PC-3 (cell line): Measurements from ENCODE around the gene CRY1.

Experiments used
- EZH2 ChIP-seq: fragments of 300-600 bp; sonication (generic); IDR thresholded peaks from one replicate; pipeline ENCODE4 v1.6.1; 2017; ENCODE audit warnings: antibody characterized with exemption, mild to moderate bottlenecking, low read length; ENCODE audit not compliant: unreplicated experiment
- EZH2phosphoT487 ChIP-seq: fragments of 300-600 bp; sonication (generic); IDR thresholded peaks from 2 replicates; pipeline ENCODE4 v1.6.1; 2018; ENCODE audit warnings: mild to moderate bottlenecking, antibody characterized with exemption, low read length, borderline replicate concordance
- TF ChIP-seq, protein P1 (sequence below): fragments of 300-600 bp; sonication (generic); conservative IDR thresholded peaks from 2 replicates; pipeline ENCODE4 v1.5.1; 2017; ENCODE audit warnings: antibody characterized with exemption, low read depth, mild to moderate bottlenecking, low read length

DNA sequence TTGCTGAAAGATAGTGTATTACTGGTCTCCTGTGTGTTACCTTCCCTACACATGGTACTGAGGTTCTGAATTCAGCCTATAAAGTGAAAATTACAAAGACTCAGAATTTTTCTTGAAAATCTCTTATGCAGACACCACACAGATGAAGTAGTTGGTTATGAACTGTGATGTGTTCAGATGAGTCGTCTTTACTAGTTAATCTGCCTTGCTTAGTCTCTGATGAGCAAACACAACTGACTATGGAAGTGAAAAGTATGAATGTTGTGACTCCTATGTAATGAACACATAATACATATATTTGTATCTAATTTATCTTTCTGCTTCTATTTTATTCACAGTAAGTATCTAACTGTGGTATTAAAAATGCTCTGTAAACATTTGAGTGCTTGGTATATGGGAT, 111.1 kb downstream of the CRY1 start:
- TF ChIP-seq, protein P1, sequence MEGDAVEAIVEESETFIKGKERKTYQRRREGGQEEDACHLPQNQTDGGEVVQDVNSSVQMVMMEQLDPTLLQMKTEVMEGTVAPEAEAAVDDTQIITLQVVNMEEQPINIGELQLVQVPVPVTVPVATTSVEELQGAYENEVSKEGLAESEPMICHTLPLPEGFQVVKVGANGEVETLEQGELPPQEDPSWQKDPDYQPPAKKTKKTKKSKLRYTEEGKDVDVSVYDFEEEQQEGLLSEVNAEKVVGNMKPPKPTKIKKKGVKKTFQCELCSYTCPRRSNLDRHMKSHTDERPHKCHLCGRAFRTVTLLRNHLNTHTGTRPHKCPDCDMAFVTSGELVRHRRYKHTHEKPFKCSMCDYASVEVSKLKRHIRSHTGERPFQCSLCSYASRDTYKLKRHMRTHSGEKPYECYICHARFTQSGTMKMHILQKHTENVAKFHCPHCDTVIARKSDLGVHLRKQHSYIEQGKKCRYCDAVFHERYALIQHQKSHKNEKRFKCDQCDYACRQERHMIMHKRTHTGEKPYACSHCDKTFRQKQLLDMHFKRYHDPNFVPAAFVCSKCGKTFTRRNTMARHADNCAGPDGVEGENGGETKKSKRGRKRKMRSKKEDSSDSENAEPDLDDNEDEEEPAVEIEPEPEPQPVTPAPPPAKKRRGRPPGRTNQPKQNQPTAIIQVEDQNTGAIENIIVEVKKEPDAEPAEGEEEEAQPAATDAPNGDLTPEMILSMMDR: no peak
- TF ChIP-seq EZH2 (no peak), EZH2phosphoT487 (no peak)
